HepG2 (cell line): ENCODE results near the gene ABCB9. TPM values are rescaled to one million over a fixed set of nuclear protein-coding genes. Genes with fewer than 3 reads are reported as not detected.

Experiments
- ATAC-seq: fragments of 200-7000 bp; cut with Tn5 transposase; 3 replicates; pipeline ENCODE4 v1.9.1; 2020; ENCODE audit warnings: mild to moderate bottlenecking, moderate library complexity
- BruUV-seq: library from RNA; stranded (reverse); fragments of 400-500 nt; replicated peaks from 2 replicates; lab custom pipeline; 2021; lab: Mats Ljungman, UMichigan
- CTCF ChIA-PET: fragments of 300-600 bp; formaldehyde crosslinking; extraction: SDS; loops from one replicate; lab custom pipeline; 2021; ENCODE audit warnings: low total read pairs, inconsistent platforms, low intra/inter-chr PET ratio; lab: Yijun Ruan, JAX
- POLR2A ChIA-PET: fragments of 350-600 bp; sonication (Branson Sonifier 250); formaldehyde crosslinking; loops from one replicate; lab custom pipeline; 2020; ENCODE audit warnings: antibody characterized with exemption, inconsistent platforms; lab: Yijun Ruan, JAX
- DNase-seq: peaks from one replicate; pipeline ENCODE4 v3.0.0-alpha.2; 2015; ENCODE audit warnings: low spot score
- FAIRE-seq: peaks from 3 replicates; lab custom pipeline; 2011; peaks lifted over from hg19 to GRCh38; lab: Jason Lieb, UNC
- H2AFZ ChIP-seq: one replicate; pipeline ENCODE4 v1.6.1; 2011; ENCODE audit warnings: low read length, inconsistent platforms
- H3K27ac ChIP-seq: fragments of 300-600 bp; 3 replicates; pipeline ENCODE4 v1.8.0; 2011; ENCODE audit warnings: mixed run types, mild to moderate bottlenecking, mixed read lengths, low read length, inconsistent platforms; ENCODE audit not compliant: insufficient read depth; ENCODE audit errors: extremely low read length
- H3K27me3 ChIP-seq, 2 experiments: fragments of 200-600 bp in 1 of 2; 2 replicates in 1 of 2; 3 replicates in 1 of 2; pipeline versions ENCODE4 v1.6.0 to v1.8.0; 2011; ENCODE audit warnings: low read length in 2 of 2, mild to moderate bottlenecking in 2 of 2, moderate library complexity in 2 of 2, inconsistent platforms in 1 of 2; ENCODE audit not compliant: insufficient read depth in 2 of 2, control insufficient read depth in 1 of 2
- H3K36me3 ChIP-seq, 2 experiments: fragments of 200-600 bp in 1 of 2; replicated peaks in 1 of 2; 2 replicates in 1 of 2; 3 replicates in 1 of 2; pipeline versions ENCODE4 v1.5.1 to v1.8.0; 2011; ENCODE audit warnings: low read length in 2 of 2, inconsistent platforms in 1 of 2; ENCODE audit not compliant: insufficient read depth in 2 of 2, control insufficient read depth in 1 of 2
- H3K4me1 ChIP-seq: 2 replicates; pipeline ENCODE4 v1.5.1; 2012; ENCODE audit warnings: low read length, inconsistent platforms; ENCODE audit not compliant: insufficient read depth
- H3K4me2 ChIP-seq: 2 replicates; pipeline ENCODE4 v1.6.0; 2011; ENCODE audit warnings: low read depth, low read length, inconsistent platforms
- H3K4me3 ChIP-seq, 3 experiments: fragments of 200-600 bp in 1 of 3; sonication (generic), shearing (Covaris generic) in 1 of 3; replicated peaks in 1 of 3; 2 replicates each; pipeline ENCODE4 v1.5.1; 2011 to 2016; ENCODE audit warnings: low read length in 3 of 3, inconsistent platforms in 2 of 3, low read depth in 2 of 3, mild to moderate bottlenecking in 2 of 3, control low read depth in 1 of 3, mixed read lengths in 1 of 3; ENCODE audit not compliant: insufficient read depth in 1 of 3
- H3K79me2 ChIP-seq: one replicate; pipeline ENCODE4 v1.6.1; 2011; ENCODE audit warnings: low read length, inconsistent platforms; ENCODE audit not compliant: insufficient read depth
- H3K9ac ChIP-seq: 2 replicates; pipeline ENCODE4 v1.6.0; 2011; ENCODE audit warnings: mild to moderate bottlenecking, low read depth, low read length, inconsistent platforms; ENCODE audit not compliant: insufficient read depth
- H3K9me3 ChIP-seq: 2 replicates; pipeline ENCODE4 v1.5.1; 2012; ENCODE audit warnings: mild to moderate bottlenecking, low read length
- H4K20me1 ChIP-seq: 2 replicates; pipeline ENCODE4 v1.6.0; 2011; ENCODE audit warnings: inconsistent platforms, mild to moderate bottlenecking, low read length, moderate library complexity; ENCODE audit not compliant: insufficient read depth
- HNRNPL ChIP-seq: fragments of 200-400 bp; formaldehyde crosslinking; IDR thresholded peaks from 2 replicates; pipeline ENCODE4 v1.6.1; 2017; ENCODE audit warnings: mild to moderate bottlenecking, low read depth, low read length
- JUNB ChIP-seq: sonication (generic); formaldehyde crosslinking; IDR thresholded peaks from 2 replicates; pipeline ENCODE4 v1.8.0; 2022; ENCODE audit warnings: missing genetic modification reagents, mild to moderate bottlenecking, borderline replicate concordance
- NAIF1 ChIP-seq: sonication (generic); formaldehyde crosslinking; IDR thresholded peaks from 2 replicates; pipeline ENCODE4 v1.5.0; 2020; ENCODE audit warnings: mild to moderate bottlenecking, missing genetic modification reagents, borderline replicate concordance
- NFYC ChIP-seq: IDR thresholded peaks from 2 replicates; pipeline ENCODE4 v1.6.1; 2016; ENCODE audit warnings: missing genetic modification reagents, missing compliant biosample characterization
- YEATS2 ChIP-seq: sonication (generic); formaldehyde crosslinking; IDR thresholded peaks from 2 replicates; pipeline ENCODE4 v1.4.0; 2020; ENCODE audit warnings: missing genetic modification reagents, borderline replicate concordance
- ZFP36L2 ChIP-seq: sonication (generic); formaldehyde crosslinking; IDR thresholded peaks from 2 replicates; pipeline ENCODE4 v1.4.0; 2020; ENCODE audit warnings: missing genetic modification reagents
- WGBS: methylation state at CpG from one replicate; pipeline ENCODE4 v1.1.6; 2017; ENCODE audit warnings: low lambda C conversion rate; 5-methylcytosine and 5-hydroxymethylcytosine counted together
- in situ Hi-C: cut with HindIII; loops from 2 replicates; pipeline ENCODE4 v1.10.0; 2017; ENCODE audit warnings: low pct_unique_long_range_greater_than_20kb; ENCODE audit not compliant: extremely low pct_ligation_motif_present
- intact Hi-C: fragments of 100-400 bp; cut with micrococcal nuclease; formaldehyde crosslinking; loops from one replicate; pipeline ENCODE4 v1.10.0; 2022; ENCODE audit not compliant: unreplicated experiment
- polyA plus RNA-seq, 8 experiments: library from polyadenylated mRNA; depleted of rRNA in 3 of 8; stranded (reverse) in 7 of 8; unstranded in 1 of 8; fragments of >200 nt; fragmentation: Illumina TruSeq in 4 of 8; extraction: Trizol in 4 of 8; gene quantifications; 2 replicates each; pipeline versions ENCODE4 v1.2.1 to v1.2.3, GENCODE V29; 2011 to 2016; ENCODE audit warnings: low read depth in 4 of 8, missing spikeins in 1 of 8, mixed read lengths in 1 of 8; ENCODE audit not compliant: insufficient read depth in 1 of 8
- total RNA-seq, 5 experiments: library from RNA; depleted of rRNA; stranded (reverse); fragments of >200 nt; fragmentation: Illumina TruSeq; extraction: Trizol; gene quantifications; 2 replicates each; pipeline ENCODE4 v1.2.3, GENCODE V29; 2016; ENCODE audit warnings: low read depth in 1 of 5
- TF ChIP-seq, protein P1 (sequence below): sonication (generic); formaldehyde crosslinking; IDR thresholded peaks from 2 replicates; pipeline ENCODE4 v1.5.1; 2020; ENCODE audit warnings: mild to moderate bottlenecking, missing genetic modification reagents, moderate library complexity

ABCB9 gene
- total and polyA plus RNA-seq, 2 of the 13 experiments (the other 11 are each of a cell fraction or from before 2014, with no cell fraction given) = 5.1 to 6.0 TPM

DNA sequence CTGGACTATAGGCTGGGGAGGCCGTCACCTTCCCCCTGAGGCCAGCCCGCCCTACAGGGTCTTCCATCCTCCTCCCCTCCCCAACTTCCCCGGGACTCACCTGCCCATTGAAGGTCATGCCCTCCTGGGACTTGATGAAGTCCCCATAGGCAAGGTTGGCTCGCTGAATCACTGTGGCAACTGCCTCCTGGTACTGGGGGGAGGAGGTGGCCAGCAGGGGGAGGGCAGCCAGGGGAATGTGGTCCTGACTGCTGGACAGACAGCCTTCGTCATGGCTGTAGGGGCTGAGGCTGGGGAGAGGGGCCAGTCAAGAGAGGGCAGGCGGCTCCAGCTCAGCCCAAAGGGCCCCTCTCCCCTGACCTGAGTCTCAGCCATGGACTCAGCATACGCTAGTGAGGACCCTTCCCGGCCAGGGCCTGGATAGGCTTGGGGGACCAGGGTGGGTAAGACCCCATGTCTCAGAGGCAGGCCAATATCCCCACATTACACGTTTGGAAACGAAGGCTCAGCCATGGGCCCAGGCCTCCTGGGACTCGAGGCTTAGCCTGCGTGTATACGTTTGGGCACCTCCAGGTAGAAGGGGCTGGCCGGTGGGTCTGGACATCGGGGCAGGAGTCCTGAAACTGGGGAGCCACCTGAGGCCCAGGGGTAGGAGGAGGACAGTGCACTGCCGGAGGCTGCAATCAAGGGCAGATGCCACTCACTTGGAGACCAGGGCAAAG, 30.5 kb upstream of the ABCB9 start:
- Histone ChIP-seq H4K20me1 (no peaks in the 10 kb centered on the region), H3K27ac (peak overlapping the region; percentile 44), H3K9ac (no peak overlapping the region), H3K4me3 (no peak overlapping the region), H3K4me1 (peaks cover 12% of the 10 kb centered on the region), H3K4me2 (no peak overlapping the region), H3K9me3 (no peaks in the 10 kb centered on the region), H3K36me3 (peaks cover 2 to 7% of the 10 kb centered on the region in 2 experiments; a peak in 3 of 5 replicates), H3K79me2 (no peaks in the 10 kb centered on the region), H3K27me3 (no peaks in the 10 kb centered on the region; a peak in 1 of 5 replicates), H2AFZ (no peak overlapping the region)
- WGBS = 94% methylated on average over 11 of the region's 16 CpGs
- in situ Hi-C loops (no loop called here), intact Hi-C loops (no loop called here)
- no peak for FAIRE-seq
- ChIA-PET POLR2A (no interaction called here), CTCF (no interaction called here)
- ATAC-seq = no peak; the same call in 2 of the 3 replicates
- no peak for TF ChIP-seq NAIF1 (CRISPR knock-in tag)
- BruUV-seq = no TSS peak
- no peak for DNase-seq

DNA sequence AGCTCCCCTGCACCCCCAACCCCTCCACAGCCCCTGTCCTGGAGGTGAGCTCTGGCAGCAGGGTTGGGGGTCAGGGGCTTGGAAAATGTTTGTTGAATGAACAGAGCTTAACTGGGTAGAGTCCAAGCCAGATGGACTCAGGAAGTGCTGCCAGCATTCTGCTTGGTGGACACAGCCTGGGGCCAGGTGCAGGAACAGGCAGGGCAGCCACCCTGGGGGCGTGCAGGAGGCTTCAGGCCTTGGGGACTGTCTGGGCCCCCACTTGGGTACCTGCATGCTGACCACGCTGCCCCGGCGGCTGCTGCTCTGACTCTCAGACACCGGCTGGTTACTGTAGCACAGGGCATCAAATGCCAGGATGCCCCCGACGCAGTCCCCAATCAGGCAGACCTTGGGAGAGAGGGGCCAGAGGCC, 29.9 kb upstream of the ABCB9 start:
- in situ Hi-C loops = no loop called here
- WGBS = no CpG with 5 or more reads among the region's 7 CpGs
- Histone ChIP-seq H3K4me3 (no peak overlapping the region), H3K9me3 (no peaks in the 10 kb centered on the region), H3K4me1 (peaks cover 12% of the 10 kb centered on the region)
- CTCF ChIA-PET = no interaction called here
- FAIRE-seq = no peak
- no peak for DNase-seq
- 0 out of 2 replicates have a peak, but pooled peaks have one; percentile 35 for TF ChIP-seq HNRNPL
- no peak for TF ChIP-seq JUNB (CRISPR knock-in tag)
- no peak for TF ChIP-seq NFYC
- TF ChIP-seq ZFP36L2 = no peak
- TF ChIP-seq, protein P1, sequence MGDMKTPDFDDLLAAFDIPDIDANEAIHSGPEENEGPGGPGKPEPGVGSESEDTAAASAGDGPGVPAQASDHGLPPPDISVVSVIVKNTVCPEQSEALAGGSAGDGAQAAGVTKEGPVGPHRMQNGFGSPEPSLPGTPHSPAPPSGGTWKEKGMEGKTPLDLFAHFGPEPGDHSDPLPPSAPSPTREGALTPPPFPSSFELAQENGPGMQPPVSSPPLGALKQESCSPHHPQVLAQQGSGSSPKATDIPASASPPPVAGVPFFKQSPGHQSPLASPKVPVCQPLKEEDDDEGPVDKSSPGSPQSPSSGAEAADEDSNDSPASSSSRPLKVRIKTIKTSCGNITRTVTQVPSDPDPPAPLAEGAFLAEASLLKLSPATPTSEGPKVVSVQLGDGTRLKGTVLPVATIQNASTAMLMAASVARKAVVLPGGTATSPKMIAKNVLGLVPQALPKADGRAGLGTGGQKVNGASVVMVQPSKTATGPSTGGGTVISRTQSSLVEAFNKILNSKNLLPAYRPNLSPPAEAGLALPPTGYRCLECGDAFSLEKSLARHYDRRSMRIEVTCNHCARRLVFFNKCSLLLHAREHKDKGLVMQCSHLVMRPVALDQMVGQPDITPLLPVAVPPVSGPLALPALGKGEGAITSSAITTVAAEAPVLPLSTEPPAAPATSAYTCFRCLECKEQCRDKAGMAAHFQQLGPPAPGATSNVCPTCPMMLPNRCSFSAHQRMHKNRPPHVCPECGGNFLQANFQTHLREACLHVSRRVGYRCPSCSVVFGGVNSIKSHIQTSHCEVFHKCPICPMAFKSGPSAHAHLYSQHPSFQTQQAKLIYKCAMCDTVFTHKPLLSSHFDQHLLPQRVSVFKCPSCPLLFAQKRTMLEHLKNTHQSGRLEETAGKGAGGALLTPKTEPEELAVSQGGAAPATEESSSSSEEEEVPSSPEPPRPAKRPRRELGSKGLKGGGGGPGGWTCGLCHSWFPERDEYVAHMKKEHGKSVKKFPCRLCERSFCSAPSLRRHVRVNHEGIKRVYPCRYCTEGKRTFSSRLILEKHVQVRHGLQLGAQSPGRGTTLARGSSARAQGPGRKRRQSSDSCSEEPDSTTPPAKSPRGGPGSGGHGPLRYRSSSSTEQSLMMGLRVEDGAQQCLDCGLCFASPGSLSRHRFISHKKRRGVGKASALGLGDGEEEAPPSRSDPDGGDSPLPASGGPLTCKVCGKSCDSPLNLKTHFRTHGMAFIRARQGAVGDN (CRISPR knock-in tag) = peak; percentile 43
- TF ChIP-seq YEATS2 (CRISPR knock-in tag) = no peak
- TF ChIP-seq, all 625 proteins: peak for 2
- no TSS peak for BruUV-seq
- Histone ChIP-seq H4K20me1 (no peaks in the 10 kb centered on the region), H3K79me2 (no peaks in the 10 kb centered on the region), H3K9ac (no peak overlapping the region), H3K4me2 (no peak overlapping the region), H2AFZ (no peak overlapping the region), H3K27ac (peak overlapping the region; percentile 44), H3K36me3 (peaks cover 2 to 7% of the 10 kb centered on the region in 2 experiments; a peak in 3 of 5 replicates), H3K27me3 (no peaks in the 10 kb centered on the region; a peak in 1 of 5 replicates)
- POLR2A ChIA-PET = no interaction called here
- ATAC-seq = peak; percentile 45
- intact Hi-C loops = no loop called here
